Glutamatergic neuron (in vitro differentiated cells): ENCODE results near the gene NEIL1. TPM values are rescaled to one million over a fixed set of nuclear protein-coding genes. Genes with fewer than 3 reads are reported as not detected.
"Not testable (repeated sequence)": the region's sequence is repeated elsewhere in the genome, so short reads cannot be mapped to it uniquely, and the experiment has no call there.

Source experiments
- DNase-seq: peaks from one replicate; pipeline ENCODE4 v3.0.0; 2022
- H3K27ac Mint-ChIP-seq: one replicate; pipeline ENCODE4 v1.8.0; 2020; ENCODE audit warnings: mild to moderate bottlenecking, mixed read lengths, inconsistent platforms; ENCODE audit not compliant: unreplicated experiment
- H3K27me3 Mint-ChIP-seq: one replicate; pipeline ENCODE4 v1.8.0; 2020; ENCODE audit warnings: mild to moderate bottlenecking, moderate library complexity, mixed read lengths, inconsistent platforms; ENCODE audit not compliant: unreplicated experiment
- H3K36me3 Mint-ChIP-seq: one replicate; pipeline ENCODE4 v1.8.0; 2020; ENCODE audit warnings: mild to moderate bottlenecking, mixed read lengths, inconsistent platforms; ENCODE audit not compliant: unreplicated experiment
- H3K4me1 Mint-ChIP-seq: one replicate; pipeline ENCODE4 v1.8.0; 2020; ENCODE audit warnings: mild to moderate bottlenecking, low read depth, mixed read lengths, inconsistent platforms; ENCODE audit not compliant: unreplicated experiment
- H3K4me3 Mint-ChIP-seq: one replicate; pipeline ENCODE4 v1.8.0; 2020; ENCODE audit warnings: mild to moderate bottlenecking, mixed read lengths, inconsistent platforms; ENCODE audit not compliant: unreplicated experiment
- H3K9me3 Mint-ChIP-seq: one replicate; pipeline ENCODE4 v1.8.0; 2020; ENCODE audit warnings: mild to moderate bottlenecking, moderate library complexity, mixed read lengths, inconsistent platforms; ENCODE audit not compliant: unreplicated experiment
- total RNA-seq: library from RNA; stranded (reverse); fragmentation: NEBNext Ultra II Directional; extraction: Animal tissue kit (Norgen Biotek cat#: 25700); gene quantifications from one replicate; pipeline ENCODE4 v1.2.1, GENCODE V29; 2021; ENCODE audit not compliant: unreplicated experiment
- TF ChIP-seq, protein P1 (sequence below): fragments of 200-600 bp; sonication (generic); IDR thresholded peaks from one replicate; pipeline ENCODE4 v1.5.0; 2021; ENCODE audit not compliant: partially characterized antibody, unreplicated experiment

NEIL1 gene
- total RNA-seq, 1 donor from 2014 or later, result 11.8 TPM

DNA sequence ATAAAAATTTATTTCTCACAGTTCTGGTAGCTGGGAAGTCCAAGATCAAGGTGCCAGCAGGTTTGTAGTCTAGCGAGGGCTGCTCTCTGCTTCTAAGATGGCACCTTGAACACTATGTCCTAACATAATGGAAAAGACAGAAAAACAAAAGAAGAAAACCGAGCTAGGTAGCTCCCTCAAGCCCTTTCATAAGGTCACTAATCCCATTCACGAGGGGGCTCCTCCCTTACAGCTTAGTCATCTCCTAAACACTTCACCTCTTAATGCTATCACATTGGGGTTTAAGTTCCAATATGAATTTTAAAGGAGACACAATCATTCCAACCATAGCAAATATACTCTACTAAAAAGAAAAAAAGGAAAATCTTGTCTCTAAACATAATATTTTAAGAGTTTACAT is 40.7 kb upstream of the NEIL1 start:
- H3K4me1 Mint-ChIP-seq, result no peaks in the 10 kb centered on the region
- TF ChIP-seq, protein P1, sequence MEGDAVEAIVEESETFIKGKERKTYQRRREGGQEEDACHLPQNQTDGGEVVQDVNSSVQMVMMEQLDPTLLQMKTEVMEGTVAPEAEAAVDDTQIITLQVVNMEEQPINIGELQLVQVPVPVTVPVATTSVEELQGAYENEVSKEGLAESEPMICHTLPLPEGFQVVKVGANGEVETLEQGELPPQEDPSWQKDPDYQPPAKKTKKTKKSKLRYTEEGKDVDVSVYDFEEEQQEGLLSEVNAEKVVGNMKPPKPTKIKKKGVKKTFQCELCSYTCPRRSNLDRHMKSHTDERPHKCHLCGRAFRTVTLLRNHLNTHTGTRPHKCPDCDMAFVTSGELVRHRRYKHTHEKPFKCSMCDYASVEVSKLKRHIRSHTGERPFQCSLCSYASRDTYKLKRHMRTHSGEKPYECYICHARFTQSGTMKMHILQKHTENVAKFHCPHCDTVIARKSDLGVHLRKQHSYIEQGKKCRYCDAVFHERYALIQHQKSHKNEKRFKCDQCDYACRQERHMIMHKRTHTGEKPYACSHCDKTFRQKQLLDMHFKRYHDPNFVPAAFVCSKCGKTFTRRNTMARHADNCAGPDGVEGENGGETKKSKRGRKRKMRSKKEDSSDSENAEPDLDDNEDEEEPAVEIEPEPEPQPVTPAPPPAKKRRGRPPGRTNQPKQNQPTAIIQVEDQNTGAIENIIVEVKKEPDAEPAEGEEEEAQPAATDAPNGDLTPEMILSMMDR, result no peak
- DNase-seq, result no peak
- H3K27ac Mint-ChIP-seq, result no peak overlapping the region
- H3K36me3 Mint-ChIP-seq, result no peaks in the 10 kb centered on the region
- no peaks in the 10 kb centered on the region for H3K9me3 Mint-ChIP-seq
- no peaks in the 10 kb centered on the region for H3K27me3 Mint-ChIP-seq
- no peak overlapping the region for H3K4me3 Mint-ChIP-seq

DNA sequence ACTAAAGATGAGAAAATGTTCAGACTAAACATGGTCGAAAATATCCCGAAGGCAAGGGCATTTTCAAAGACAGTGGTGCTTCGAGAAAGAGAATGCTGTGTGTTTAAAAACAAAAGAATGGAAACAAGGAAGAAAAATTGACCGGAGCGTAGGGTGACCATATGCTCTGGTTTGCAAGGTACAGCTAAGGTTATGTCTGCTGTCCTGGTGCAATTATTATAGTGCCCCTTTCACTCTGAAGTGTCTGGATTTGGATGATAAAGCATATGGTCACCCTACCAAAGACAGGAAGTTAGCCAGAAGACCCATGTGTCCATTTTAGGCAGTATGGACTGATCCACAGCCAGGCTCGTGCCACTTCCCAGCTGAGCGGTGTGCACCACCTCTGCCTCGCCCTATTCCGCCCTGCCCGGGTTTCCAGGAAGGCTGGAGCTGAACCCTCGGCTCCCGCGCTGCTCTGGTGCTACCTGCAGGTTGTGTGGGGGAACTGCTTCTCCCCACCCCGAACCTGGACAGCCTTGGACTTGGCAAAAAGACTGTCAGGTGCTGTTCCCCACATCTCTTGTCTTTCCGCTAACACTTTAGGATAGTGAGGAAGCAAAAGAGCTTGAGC is 39.0 kb upstream of the NEIL1 start:
- peak; percentile 72 for DNase-seq
- no peaks in the 10 kb centered on the region for H3K9me3 Mint-ChIP-seq

DNA sequence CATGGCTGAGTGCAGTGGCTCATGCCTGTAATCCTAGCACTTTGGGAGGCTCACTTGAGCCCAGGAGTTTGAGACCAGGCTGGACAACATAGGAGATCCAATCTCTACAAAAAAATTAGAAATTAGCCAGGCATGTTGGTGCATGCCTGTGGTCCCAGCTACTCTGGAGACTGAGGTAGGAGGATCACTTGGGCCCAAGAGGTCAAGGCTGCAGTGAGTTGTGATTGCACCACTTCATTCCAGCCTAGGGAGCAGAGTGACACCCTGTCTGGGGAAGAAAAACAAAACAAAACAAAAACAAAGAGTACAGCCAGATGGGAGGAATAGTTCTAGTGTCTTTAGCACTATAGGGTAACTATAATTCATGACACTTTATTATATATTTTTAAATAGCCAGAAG is 37.1 kb upstream of the NEIL1 start:
- Mint-ChIP-seq H3K27me3 (no peaks in the 10 kb centered on the region), H3K27ac (no peak overlapping the region), H3K4me1 (no peaks in the 10 kb centered on the region), H3K4me3 (no peak overlapping the region), H3K9me3 (no peaks in the 10 kb centered on the region), H3K36me3 (no peaks in the 10 kb centered on the region)
- TF ChIP-seq, protein P1, result no peak
- no peak for DNase-seq

More for the DNA sequence above, 39.0 kb upstream of the NEIL1 start:
- no peaks in the 10 kb centered on the region for H3K4me1 Mint-ChIP-seq
- no peaks in the 10 kb centered on the region for H3K27me3 Mint-ChIP-seq
- H3K36me3 Mint-ChIP-seq, result no peaks in the 10 kb centered on the region
- H3K27ac Mint-ChIP-seq, result no peak overlapping the region
- H3K4me3 Mint-ChIP-seq, result no peak overlapping the region
- TF ChIP-seq, protein P1, result peak; percentile 29

DNA sequence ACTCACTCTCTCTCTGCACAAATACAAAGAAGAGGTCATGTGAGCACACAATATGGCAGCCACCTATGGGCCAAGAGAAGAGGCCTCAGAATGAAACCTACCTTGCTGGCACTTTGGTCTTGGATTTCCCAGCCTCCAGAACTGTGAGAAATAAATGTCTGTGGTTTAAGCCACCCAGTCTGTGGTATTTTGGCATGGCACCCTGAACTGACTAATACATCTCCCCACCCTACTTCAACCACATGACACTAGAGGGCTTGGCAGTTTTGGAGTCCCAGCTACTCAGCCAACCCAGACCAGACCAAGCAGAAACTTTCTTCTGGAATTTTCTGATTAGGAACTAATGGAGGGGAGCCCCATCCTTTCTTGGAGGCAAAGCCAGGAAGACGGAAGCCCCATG is 34.3 kb upstream of the NEIL1 start:
- not testable (repeated sequence) for H3K27me3 Mint-ChIP-seq, DNase-seq, H3K4me1 Mint-ChIP-seq, H3K36me3 Mint-ChIP-seq, H3K4me3 Mint-ChIP-seq, H3K9me3 Mint-ChIP-seq, H3K27ac Mint-ChIP-seq

DNA sequence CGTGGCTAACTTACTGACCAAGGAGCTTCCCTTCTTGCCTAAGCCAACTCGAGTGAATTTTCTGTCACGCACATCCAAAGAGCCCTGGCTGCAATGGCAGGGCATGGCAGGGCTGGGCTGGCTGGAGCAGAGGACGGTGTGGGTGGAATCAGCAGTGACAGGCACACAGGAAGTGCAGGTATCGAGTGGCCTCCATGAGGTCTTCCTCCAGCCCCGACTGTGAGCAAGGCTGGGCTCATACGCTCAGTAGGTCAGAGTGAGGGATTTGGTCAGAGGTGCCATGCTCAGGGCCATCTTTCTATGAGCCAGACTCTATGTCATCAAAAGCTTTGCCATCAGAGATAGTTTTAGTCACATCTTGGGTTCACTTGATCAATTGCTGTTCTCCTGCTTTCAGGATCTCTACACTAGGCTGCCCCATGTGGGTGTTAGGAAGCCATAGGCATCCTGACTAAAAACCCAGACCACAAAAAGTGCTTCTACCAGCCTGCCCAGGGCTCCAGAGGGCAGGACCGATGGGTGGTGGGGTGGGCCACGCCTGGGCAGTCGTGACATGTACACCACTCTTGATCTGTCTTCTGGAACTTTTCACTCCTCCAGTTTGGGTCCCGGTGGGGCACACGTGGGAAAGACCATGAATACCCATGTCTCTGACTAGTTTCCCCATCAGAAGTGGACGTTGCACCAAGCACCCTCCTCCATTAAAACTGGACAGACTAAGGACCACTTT is 33.6 kb upstream of the NEIL1 start:
- TF ChIP-seq, protein P1, result no peak
- H3K36me3 Mint-ChIP-seq, result no peaks in the 10 kb centered on the region
- H3K27me3 Mint-ChIP-seq, result peaks cover 3% of the 10 kb centered on the region
- no peaks in the 10 kb centered on the region for H3K4me1 Mint-ChIP-seq
- no peak for DNase-seq
- no peak overlapping the region for H3K27ac Mint-ChIP-seq
- no peaks in the 10 kb centered on the region for H3K9me3 Mint-ChIP-seq
- H3K4me3 Mint-ChIP-seq, result no peak overlapping the region
